Activated B cell treated with CpG ODN at 0.5 μM for 24 hours (primary cell): ENCODE measurements around the gene OXNAD1. TPM values are rescaled to one million over a fixed set of nuclear protein-coding genes. Genes with fewer than 3 reads are reported as not detected.
A peak's percentile ranks its signal among the peaks of the same experiment; 100 is the strongest.

ENCODE experiments used
- ATAC-seq: fragments of 200-7000 bp; cut with Tn5 transposase; one replicate; pipeline ENCODE4 v1.10.0; 2021; ENCODE audit warnings: low read depth, mild to moderate bottlenecking, moderate library complexity
- CTCF ChIA-PET: fragments of 350-600 bp; sonication (Branson Sonifier 250); formaldehyde crosslinking; loops from one replicate; lab custom pipeline; 2021; ENCODE audit warnings: antibody characterized with exemption; lab: Charles Lee
- POLR2A ChIA-PET: fragments of 350-600 bp; sonication (Branson Sonifier 250); formaldehyde crosslinking; loops from one replicate; lab custom pipeline; 2021; ENCODE audit warnings: antibody characterized with exemption; lab: Charles Lee
- DNase-seq: peaks from one replicate; pipeline ENCODE4 v3.0.0; 2022
- H3K27ac Mint-ChIP-seq: one replicate; pipeline ENCODE4 v1.8.0; 2020; ENCODE audit warnings: mixed read lengths
- H3K27me3 Mint-ChIP-seq: one replicate; pipeline ENCODE4 v1.8.0; 2021; ENCODE audit warnings: mixed read lengths
- H3K36me3 Mint-ChIP-seq: one replicate; pipeline ENCODE4 v1.8.0; 2021; ENCODE audit warnings: low read depth, mixed read lengths
- H3K4me1 Mint-ChIP-seq: one replicate; pipeline ENCODE4 v1.8.0; 2021; ENCODE audit warnings: mixed read lengths
- H3K4me3 Mint-ChIP-seq: one replicate; pipeline ENCODE4 v1.8.0; 2020; ENCODE audit warnings: mild to moderate bottlenecking, mixed read lengths
- H3K9me3 Mint-ChIP-seq: one replicate; pipeline ENCODE4 v1.8.0; 2020; ENCODE audit warnings: mixed read lengths
- CTCF ChIP-seq: fragments of 200-600 bp; IDR thresholded peaks from one replicate; pipeline ENCODE4 v1.8.0; 2022; ENCODE audit warnings: antibody characterized with exemption, mild to moderate bottlenecking
- intact Hi-C: fragments of 100-400 bp; cut with micrococcal nuclease; formaldehyde crosslinking; loops from one replicate; pipeline ENCODE4 v1.15.1; 2024
- total RNA-seq: library from RNA; stranded (reverse); gene quantifications from 2 replicates; pipeline ENCODE4 v1.2.3, GENCODE V29; 2022

The OXNAD1 gene
- total RNA-seq, 1 donor from 2014 or later = 8.7 TPM

GRCh38 chr3:16284633-16285032 lies 19.6 kb downstream of the OXNAD1 start:
- Mint-ChIP-seq H3K27ac (no peak overlapping the region), H3K36me3 (peaks cover 47% of the 10 kb centered on the region), H3K4me3 (no peak overlapping the region), H3K27me3 (no peaks in the 10 kb centered on the region), H3K9me3 (no peaks in the 10 kb centered on the region), H3K4me1 (peaks cover 15% of the 10 kb centered on the region)
- CTCF ChIA-PET = no interaction called here
- DNase-seq = no peak
- ATAC-seq = no peak
- POLR2A ChIA-PET = no interaction called here
- no peak for TF ChIP-seq CTCF
- intact Hi-C loops = no loop called here

- Mint-ChIP-seq H3K4me1 (peaks cover 24% of the 10 kb centered on the region), H3K9me3 (no peaks in the 10 kb centered on the region), H3K36me3 (peaks cover 46% of the 10 kb centered on the region), H3K27me3 (no peaks in the 10 kb centered on the region), H3K4me3 (no peak overlapping the region), H3K27ac (peak overlapping the region; percentile 10)
- intact Hi-C loops = no loop called here
- ChIA-PET CTCF (interaction anchor here (1.4 kb wide), 1 partner anchor 264 kb away, joined by 4 read pairs; no protein-coding TSS in a partner anchor), POLR2A (no interaction called here)
- DNase-seq (no peak), ATAC-seq (no peak)
- no peak for TF ChIP-seq CTCF
Observed at GRCh38 chr3:16286161-16286560, 21.1 kb downstream of the OXNAD1 start.

GRCh38 chr3:16286751-16287543 lies 21.9 kb downstream of the OXNAD1 start:
- Mint-ChIP-seq H3K27ac (peak overlapping the region; percentile 2), H3K4me1 (peaks cover 30% of the 10 kb centered on the region), H3K36me3 (peaks cover 48% of the 10 kb centered on the region), H3K27me3 (no peaks in the 10 kb centered on the region), H3K4me3 (no peak overlapping the region), H3K9me3 (no peaks in the 10 kb centered on the region)
- intact Hi-C loops = no loop called here
- ChIA-PET POLR2A (no interaction called here), CTCF (interaction anchor here (1.4 kb wide), 1 partner anchor 263 kb away, joined by 4 read pairs; no protein-coding TSS in a partner anchor)
- TF ChIP-seq CTCF = no peak
- DNase-seq (no peak), ATAC-seq (peak; percentile 47)

- ATAC-seq = no peak
- Mint-ChIP-seq H3K27ac (no peak overlapping the region), H3K9me3 (no peaks in the 10 kb centered on the region), H3K4me1 (peaks cover 30% of the 10 kb centered on the region), H3K36me3 (peaks cover 44% of the 10 kb centered on the region), H3K4me3 (no peak overlapping the region), H3K27me3 (no peaks in the 10 kb centered on the region)
- no peak for DNase-seq
- CTCF ChIA-PET = interaction anchor here (0.9 to 5.3 kb wide), 5 partner anchors 19 to 944 kb away, joined by 3 to 74 read pairs (median 4); no protein-coding TSS in a partner anchor
- intact Hi-C loops = no loop called here
- POLR2A ChIA-PET = no interaction called here
- TF ChIP-seq CTCF = no peak
Observed at GRCh38 chr3:16288664-16289063, 23.7 kb downstream of the OXNAD1 start.

- H3K9me3 Mint-ChIP-seq = no peaks in the 10 kb centered on the region
- intact Hi-C loops = no loop called here
Observed at GRCh38 chr3:16289144-16289889, 24.3 kb downstream of the OXNAD1 start.

More at GRCh38 chr3:16289144-16289889, 24.3 kb downstream of the OXNAD1 start:
- ChIA-PET POLR2A (no interaction called here), CTCF (interaction anchor here (0.9 to 5.3 kb wide), 8 partner anchors 20 to 943 kb away, joined by 3 to 74 read pairs (median 8); no protein-coding TSS in a partner anchor)
- Mint-ChIP-seq H3K36me3 (peaks cover 42% of the 10 kb centered on the region), H3K4me3 (no peak overlapping the region), H3K27ac (no peak overlapping the region), H3K27me3 (no peaks in the 10 kb centered on the region), H3K4me1 (peaks cover 30% of the 10 kb centered on the region)
- DNase-seq (no peak), ATAC-seq (no peak)
- TF ChIP-seq CTCF = no peak
